ENCODE data around the gene CX3CL1. TPM values are rescaled to one million over a fixed set of nuclear protein-coding genes. Genes with fewer than 3 reads are reported as not detected.

Gene CX3CL1
- total RNA-seq, 1 donor from 2014 or later = 9.6 TPM

DNA sequence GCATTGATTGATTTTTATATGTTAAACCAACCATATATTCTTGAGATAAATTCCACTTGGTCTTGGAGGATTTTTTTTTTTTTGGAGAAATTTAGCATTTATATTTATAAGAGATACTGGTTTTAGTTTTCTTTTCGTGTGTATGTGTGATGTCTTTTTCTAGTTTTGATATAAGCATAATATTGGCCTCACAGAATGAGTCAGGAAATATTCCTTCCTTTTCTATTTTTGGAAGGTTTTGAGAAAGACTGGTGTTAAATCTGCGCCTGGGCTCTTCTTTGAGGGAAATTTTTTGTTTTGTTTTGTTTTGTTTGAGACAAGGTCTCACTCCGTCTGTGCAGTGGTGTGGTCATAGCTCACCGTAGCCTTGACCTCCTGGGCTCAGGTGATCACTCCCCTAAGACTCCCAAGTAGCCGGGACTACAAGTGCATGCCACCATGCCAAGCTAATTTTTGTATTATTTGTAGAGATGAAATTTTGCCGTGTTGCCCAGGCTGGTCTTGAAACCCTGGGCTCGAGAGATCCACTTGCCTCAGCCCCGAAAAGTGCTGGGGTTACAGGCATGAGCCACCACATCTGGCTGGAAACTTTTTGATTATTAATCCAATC lies 42.5 kb upstream of the CX3CL1 start:
- Histone ChIP-seq H3K4me3 (ENCODE audit: insufficient read depth, low read depth, low read length) (no peak overlapping the region), H3K36me3 (ENCODE audit: insufficient read depth, low read length) (no peaks in the 10 kb centered on the region), H4K20me1 (ENCODE audit: insufficient read depth, low read length) (no peaks in the 10 kb centered on the region), H3K9ac (ENCODE audit: low read length) (no peak overlapping the region), H3K4me2 (ENCODE audit: low read length) (no peak overlapping the region), H3K27me3 (ENCODE audit: insufficient read depth, low read length) (peaks cover 7% of the 10 kb centered on the region), H3K27ac (ENCODE audit: low read depth, low read length) (no peak overlapping the region), H3K4me1 (ENCODE audit: insufficient read depth, low read length) (no peaks in the 10 kb centered on the region), H3K79me2 (ENCODE audit: insufficient read depth, low read length) (no peaks in the 10 kb centered on the region), H2AFZ (ENCODE audit: low read depth, low read length) (no peak overlapping the region), H3K9me3 (ENCODE audit: insufficient read depth, low read depth, low read length) (no peaks in the 10 kb centered on the region)
- FAIRE-seq = no peak
- Mint-ChIP-seq H3K27me3 (ENCODE audit: low read depth, unreplicated experiment) (no peaks in the 10 kb centered on the region), H3K36me3 (ENCODE audit: low read depth, unreplicated experiment) (no peaks in the 10 kb centered on the region), H3K9me3 (ENCODE audit: unreplicated experiment) (peaks cover 9% of the 10 kb centered on the region), H3K4me1 (ENCODE audit: low read depth, unreplicated experiment) (no peaks in the 10 kb centered on the region), H3K4me3 (ENCODE audit: unreplicated experiment) (no peak overlapping the region), H3K27ac (ENCODE audit: unreplicated experiment) (no peak overlapping the region)
- TF ChIP-seq EZH2 (IDR thresholded peaks at IDR 0.05; ENCODE audit: insufficient read depth, low read length) = no peak
- TF ChIP-seq, protein P1, sequence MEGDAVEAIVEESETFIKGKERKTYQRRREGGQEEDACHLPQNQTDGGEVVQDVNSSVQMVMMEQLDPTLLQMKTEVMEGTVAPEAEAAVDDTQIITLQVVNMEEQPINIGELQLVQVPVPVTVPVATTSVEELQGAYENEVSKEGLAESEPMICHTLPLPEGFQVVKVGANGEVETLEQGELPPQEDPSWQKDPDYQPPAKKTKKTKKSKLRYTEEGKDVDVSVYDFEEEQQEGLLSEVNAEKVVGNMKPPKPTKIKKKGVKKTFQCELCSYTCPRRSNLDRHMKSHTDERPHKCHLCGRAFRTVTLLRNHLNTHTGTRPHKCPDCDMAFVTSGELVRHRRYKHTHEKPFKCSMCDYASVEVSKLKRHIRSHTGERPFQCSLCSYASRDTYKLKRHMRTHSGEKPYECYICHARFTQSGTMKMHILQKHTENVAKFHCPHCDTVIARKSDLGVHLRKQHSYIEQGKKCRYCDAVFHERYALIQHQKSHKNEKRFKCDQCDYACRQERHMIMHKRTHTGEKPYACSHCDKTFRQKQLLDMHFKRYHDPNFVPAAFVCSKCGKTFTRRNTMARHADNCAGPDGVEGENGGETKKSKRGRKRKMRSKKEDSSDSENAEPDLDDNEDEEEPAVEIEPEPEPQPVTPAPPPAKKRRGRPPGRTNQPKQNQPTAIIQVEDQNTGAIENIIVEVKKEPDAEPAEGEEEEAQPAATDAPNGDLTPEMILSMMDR (IDR thresholded peaks at IDR 0.05; ENCODE audit: insufficient read depth, low read depth, low read length) = no peak
- no peak for DNase-seq (ENCODE audit: low read depth)

DNA sequence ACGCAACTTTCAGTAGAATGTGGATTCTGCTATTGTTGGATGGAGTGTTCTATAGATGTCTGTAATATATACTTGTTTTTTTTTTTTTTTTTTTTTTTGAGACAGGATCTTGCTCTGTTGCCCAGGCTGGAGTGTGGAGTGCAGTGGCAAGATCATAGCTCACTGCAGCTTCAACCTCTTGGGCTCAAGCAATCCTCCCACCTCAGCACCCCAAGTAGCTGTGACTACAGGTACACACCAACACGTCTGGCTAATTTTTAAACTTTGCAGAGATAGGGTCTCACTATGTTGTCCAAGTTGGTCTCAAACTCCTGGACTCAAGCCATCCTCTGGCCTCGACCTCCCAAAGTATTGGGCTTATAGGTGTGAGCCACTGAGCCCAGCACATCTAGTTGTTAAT lies 40.9 kb upstream of the CX3CL1 start:
- H4K20me1 ChIP-seq (ENCODE audit: insufficient read depth, low read length) = no peaks in the 10 kb centered on the region
- peaks cover 6% of the 10 kb centered on the region for H3K9me3 Mint-ChIP-seq (ENCODE audit: unreplicated experiment)

GRCh38 chr16:57333402-57333801 lies 38.9 kb upstream of the CX3CL1 start:
- TF ChIP-seq, protein P1 (IDR thresholded peaks at IDR 0.05; ENCODE audit: insufficient read depth, low read depth, low read length) = no peak
- no peak for TF ChIP-seq EZH2 (IDR thresholded peaks at IDR 0.05; ENCODE audit: insufficient read depth, low read length)
- Histone ChIP-seq H3K27me3 (ENCODE audit: insufficient read depth, low read length) (peaks cover 5% of the 10 kb centered on the region), H4K20me1 (ENCODE audit: insufficient read depth, low read length) (no peaks in the 10 kb centered on the region), H3K36me3 (ENCODE audit: insufficient read depth, low read length) (no peaks in the 10 kb centered on the region), H3K4me2 (ENCODE audit: low read length) (no peak overlapping the region), H2AFZ (ENCODE audit: low read depth, low read length) (no peak overlapping the region), H3K9me3 (ENCODE audit: insufficient read depth, low read depth, low read length) (no peaks in the 10 kb centered on the region), H3K27ac (ENCODE audit: low read depth, low read length) (no peak overlapping the region), H3K4me3 (ENCODE audit: insufficient read depth, low read depth, low read length) (no peak overlapping the region), H3K4me1 (ENCODE audit: insufficient read depth, low read length) (no peaks in the 10 kb centered on the region), H3K9ac (ENCODE audit: low read length) (no peak overlapping the region), H3K79me2 (ENCODE audit: insufficient read depth, low read length) (no peaks in the 10 kb centered on the region)
- H3K27ac Mint-ChIP-seq (ENCODE audit: unreplicated experiment) = no peak overlapping the region
- no peak overlapping the region for H3K4me3 Mint-ChIP-seq (ENCODE audit: unreplicated experiment)
- DNase-seq (ENCODE audit: low read depth) (no peak), FAIRE-seq (no peak)
- no peaks in the 10 kb centered on the region for H3K36me3 Mint-ChIP-seq (ENCODE audit: low read depth, unreplicated experiment)
- H3K9me3 Mint-ChIP-seq (ENCODE audit: unreplicated experiment) = peaks cover 8% of the 10 kb centered on the region
- H3K4me1 Mint-ChIP-seq (ENCODE audit: low read depth, unreplicated experiment) = no peaks in the 10 kb centered on the region
- H3K27me3 Mint-ChIP-seq (ENCODE audit: low read depth, unreplicated experiment) = no peaks in the 10 kb centered on the region

More for the DNA sequence above, 40.9 kb upstream of the CX3CL1 start:
- no peak overlapping the region for H3K27ac Mint-ChIP-seq (ENCODE audit: unreplicated experiment)
- H3K36me3 Mint-ChIP-seq (ENCODE audit: low read depth, unreplicated experiment) = no peaks in the 10 kb centered on the region
- DNase-seq (ENCODE audit: low read depth) (no peak), FAIRE-seq (no peak)
- Histone ChIP-seq H3K27ac (ENCODE audit: low read depth, low read length) (no peak overlapping the region), H3K27me3 (ENCODE audit: insufficient read depth, low read length) (peaks cover 7% of the 10 kb centered on the region), H3K4me2 (ENCODE audit: low read length) (no peak overlapping the region), H3K4me3 (ENCODE audit: insufficient read depth, low read depth, low read length) (no peak overlapping the region), H3K36me3 (ENCODE audit: insufficient read depth, low read length) (no peaks in the 10 kb centered on the region), H3K9ac (ENCODE audit: low read length) (no peak overlapping the region), H3K9me3 (ENCODE audit: insufficient read depth, low read depth, low read length) (no peaks in the 10 kb centered on the region), H3K79me2 (ENCODE audit: insufficient read depth, low read length) (no peaks in the 10 kb centered on the region), H3K4me1 (ENCODE audit: insufficient read depth, low read length) (no peaks in the 10 kb centered on the region), H2AFZ (ENCODE audit: low read depth, low read length) (no peak overlapping the region)
- no peak for TF ChIP-seq EZH2 (IDR thresholded peaks at IDR 0.05; ENCODE audit: insufficient read depth, low read length)
- TF ChIP-seq, protein P1 (IDR thresholded peaks at IDR 0.05; ENCODE audit: insufficient read depth, low read depth, low read length) = no peak
- no peak overlapping the region for H3K4me3 Mint-ChIP-seq (ENCODE audit: unreplicated experiment)
- H3K4me1 Mint-ChIP-seq (ENCODE audit: low read depth, unreplicated experiment) = no peaks in the 10 kb centered on the region
- H3K27me3 Mint-ChIP-seq (ENCODE audit: low read depth, unreplicated experiment) = no peaks in the 10 kb centered on the region
